Hepatocyte (in vitro differentiated cells): Measurements from ENCODE around the gene CUX1. TPM values are rescaled to one million over a fixed set of nuclear protein-coding genes. Genes with fewer than 3 reads are reported as not detected.

ENCODE experiments used
- DNase-seq: peaks from one replicate; pipeline ENCODE4 v3.0.0-alpha.2; 2016; ENCODE audit warnings: low spot score
- H2AFZ ChIP-seq: fragments of 200-600 bp; sonication (generic); 2 replicates; pipeline ENCODE4 v1.6.0; 2016; ENCODE audit warnings: antibody characterized with exemption, mild to moderate bottlenecking
- H3K27ac ChIP-seq: fragments of 200-600 bp; sonication (generic); 2 replicates; pipeline ENCODE4 v1.5.1; 2016; ENCODE audit warnings: mild to moderate bottlenecking
- H3K27me3 ChIP-seq: fragments of 200-600 bp; sonication (generic); 2 replicates; pipeline ENCODE4 v1.6.1; 2016
- H3K36me3 ChIP-seq: fragments of 200-600 bp; sonication (generic); replicated peaks from 2 replicates; pipeline ENCODE4 v1.5.1; 2016; ENCODE audit warnings: low read depth; ENCODE audit not compliant: insufficient read depth
- H3K4me1 ChIP-seq: fragments of 200-600 bp; sonication (generic); 2 replicates; pipeline ENCODE4 v1.5.1; 2016; ENCODE audit warnings: mild to moderate bottlenecking, moderate library complexity; ENCODE audit not compliant: insufficient read depth
- H3K4me2 ChIP-seq: fragments of 200-600 bp; sonication (generic); 2 replicates; pipeline ENCODE4 v1.6.0; 2016
- H3K4me3 ChIP-seq: fragments of 200-600 bp; sonication (generic); 2 replicates; pipeline ENCODE4 v1.5.1; 2016; ENCODE audit warnings: mild to moderate bottlenecking
- H3K79me2 ChIP-seq: fragments of 200-600 bp; sonication (generic); 2 replicates; pipeline ENCODE4 v1.6.0; 2017; ENCODE audit warnings: mild to moderate bottlenecking
- H3K9me2 ChIP-seq: fragments of 200-600 bp; sonication (generic); replicated peaks from 2 replicates; pipeline ENCODE4 v1.6.0; 2017; ENCODE audit warnings: mild to moderate bottlenecking; ENCODE audit not compliant: insufficient read depth
- H3K9me3 ChIP-seq: fragments of 200-600 bp; sonication (generic); 2 replicates; pipeline ENCODE4 v1.5.1; 2016; ENCODE audit warnings: low read depth, mild to moderate bottlenecking
- H4K20me1 ChIP-seq: fragments of 200-600 bp; sonication (generic); 2 replicates; pipeline ENCODE4 v1.6.0; 2016; ENCODE audit warnings: mild to moderate bottlenecking; ENCODE audit not compliant: insufficient read depth, poor library complexity, severe bottlenecking
- CTCF ChIP-seq: fragments of 200-600 bp; sonication (generic); IDR thresholded peaks from 2 replicates; pipeline ENCODE4 v1.5.1; 2016; ENCODE audit warnings: antibody characterized with exemption, mild to moderate bottlenecking; ENCODE audit not compliant: poor library complexity
- EZH2 ChIP-seq: fragments of 200-600 bp; sonication (generic); IDR thresholded peaks from 2 replicates; pipeline ENCODE4 v1.6.1; 2016; ENCODE audit warnings: antibody characterized with exemption, mild to moderate bottlenecking, borderline replicate concordance
- EZH2phosphoT487 ChIP-seq: fragments of 200-600 bp; sonication (generic); IDR thresholded peaks from one replicate; pipeline ENCODE4 v1.6.1; 2018; ENCODE audit warnings: antibody characterized with exemption, mild to moderate bottlenecking, low read depth, moderate library complexity; ENCODE audit not compliant: unreplicated experiment, severe bottlenecking
- WGBS: methylation state at CpG from one replicate; pipeline ENCODE4 v1.1.6; 2016; ENCODE audit warnings: low lambda C conversion rate; ENCODE audit errors: missing lambda C conversion rate; 5-methylcytosine and 5-hydroxymethylcytosine counted together
- polyA plus RNA-seq: library from polyadenylated mRNA; unstranded; fragments of >200 nt; fragmentation: Nextera tagmentation; extraction: Ambion mirVana; gene quantifications from 2 replicates; pipeline ENCODE4 v1.2.1, GENCODE V29; 2016
- total RNA-seq: library from RNA; depleted of rRNA; stranded (reverse); fragments of >200 nt; gene quantifications from 2 replicates; pipeline ENCODE4 v1.2.3, GENCODE V29; 2014

The CUX1 gene
- total and polyA plus RNA-seq, 2 experiments from 2014 or later, result 60.1 to 76.8 TPM

GRCh38 chr7:101945034-101945758 is 127.8 kb downstream of the CUX1 start:
- H2AFZ ChIP-seq, result no peak overlapping the region
- no peaks in the 10 kb centered on the region for H3K27me3 ChIP-seq
- H4K20me1 ChIP-seq, result no peaks in the 10 kb centered on the region
- no peaks in the 10 kb centered on the region for H3K9me3 ChIP-seq
- H3K79me2 ChIP-seq, result peaks cover 80% of the 10 kb centered on the region
- WGBS, result 83% methylated on average over 15 of the region's 15 CpGs
- DNase-seq, result no peak
- H3K4me1 ChIP-seq, result peaks cover 34% of the 10 kb centered on the region
- no peaks in the 10 kb centered on the region for H3K36me3 ChIP-seq
- H3K4me2 ChIP-seq, result no peak overlapping the region
- no peaks in the 10 kb centered on the region for H3K9me2 ChIP-seq
- H3K4me3 ChIP-seq, result no peak overlapping the region
- H3K27ac ChIP-seq, result no peak overlapping the region
- TF ChIP-seq EZH2 (no peak), CTCF (no peak), EZH2phosphoT487 (no peak)

GRCh38 chr7:101947899-101948298 is 130.5 kb downstream of the CUX1 start:
- no peak for TF ChIP-seq EZH2phosphoT487
- TF ChIP-seq EZH2, result no peak
- TF ChIP-seq CTCF, result no peak
- Histone ChIP-seq H4K20me1 (no peaks in the 10 kb centered on the region), H3K36me3 (no peaks in the 10 kb centered on the region), H3K27me3 (no peaks in the 10 kb centered on the region), H3K79me2 (peaks cover 91% of the 10 kb centered on the region), H3K4me3 (no peak overlapping the region), H3K27ac (peak overlapping the region; percentile 42), H3K9me3 (no peaks in the 10 kb centered on the region), H3K4me2 (no peak overlapping the region), H2AFZ (no peak overlapping the region), H3K4me1 (peaks cover 20% of the 10 kb centered on the region), H3K9me2 (no peaks in the 10 kb centered on the region)
- DNase-seq, result peak; percentile 31
- 60% methylated on average over 10 of the region's 10 CpGs for WGBS

- TF ChIP-seq CTCF, result no peak
- TF ChIP-seq EZH2, result no peak
- no peak for TF ChIP-seq EZH2phosphoT487
- peaks cover 84% of the 10 kb centered on the region for H3K79me2 ChIP-seq
- no peaks in the 10 kb centered on the region for H3K9me2 ChIP-seq
- DNase-seq, result no peak
- WGBS, result 88% methylated on average over 4 of the region's 4 CpGs
- H3K27ac ChIP-seq, result peak overlapping the region; percentile 42
- H3K4me2 ChIP-seq, result no peak overlapping the region
- H4K20me1 ChIP-seq, result no peaks in the 10 kb centered on the region
- H3K4me1 ChIP-seq, result peaks cover 21% of the 10 kb centered on the region
- no peak overlapping the region for H2AFZ ChIP-seq
- no peaks in the 10 kb centered on the region for H3K27me3 ChIP-seq
- H3K4me3 ChIP-seq, result no peak overlapping the region
- no peaks in the 10 kb centered on the region for H3K36me3 ChIP-seq
- no peaks in the 10 kb centered on the region for H3K9me3 ChIP-seq
Measured at GRCh38 chr7:101948650-101949049, 131.2 kb downstream of the CUX1 start.
